Cardiac septum (tissue), 1 donor: ENCODE data around the gene MYBBP1A. TPM values are rescaled to one million over a fixed set of nuclear protein-coding genes. Genes with fewer than 3 reads are reported as not detected.

Source experiments
- DNase-seq: peaks from one replicate; pipeline ENCODE4 v3.0.0-alpha.2; 2020; ENCODE audit warnings: low spot score
- intact Hi-C: fragments of 100-400 bp; cut with DNase I; formaldehyde crosslinking; loops from one replicate; pipeline ENCODE4 v1.14.0; 2022
- total RNA-seq: library from RNA; stranded (reverse); fragmentation: NEBNext Ultra II Directional; extraction: Animal tissue kit (Norgen Biotek cat#: 25700); gene quantifications from one replicate; pipeline ENCODE4 v1.2.1, GENCODE V29; 2021
- donor health status: DM: no; HTN: no; CAD: no.

The MYBBP1A gene
- total RNA-seq, 1 donor from 2014 or later = 26.1 TPM

- intact Hi-C loops = no loop called here
Observed at GRCh38 chr17:4532860-4533522, 22.2 kb downstream of the MYBBP1A start.

DNA sequence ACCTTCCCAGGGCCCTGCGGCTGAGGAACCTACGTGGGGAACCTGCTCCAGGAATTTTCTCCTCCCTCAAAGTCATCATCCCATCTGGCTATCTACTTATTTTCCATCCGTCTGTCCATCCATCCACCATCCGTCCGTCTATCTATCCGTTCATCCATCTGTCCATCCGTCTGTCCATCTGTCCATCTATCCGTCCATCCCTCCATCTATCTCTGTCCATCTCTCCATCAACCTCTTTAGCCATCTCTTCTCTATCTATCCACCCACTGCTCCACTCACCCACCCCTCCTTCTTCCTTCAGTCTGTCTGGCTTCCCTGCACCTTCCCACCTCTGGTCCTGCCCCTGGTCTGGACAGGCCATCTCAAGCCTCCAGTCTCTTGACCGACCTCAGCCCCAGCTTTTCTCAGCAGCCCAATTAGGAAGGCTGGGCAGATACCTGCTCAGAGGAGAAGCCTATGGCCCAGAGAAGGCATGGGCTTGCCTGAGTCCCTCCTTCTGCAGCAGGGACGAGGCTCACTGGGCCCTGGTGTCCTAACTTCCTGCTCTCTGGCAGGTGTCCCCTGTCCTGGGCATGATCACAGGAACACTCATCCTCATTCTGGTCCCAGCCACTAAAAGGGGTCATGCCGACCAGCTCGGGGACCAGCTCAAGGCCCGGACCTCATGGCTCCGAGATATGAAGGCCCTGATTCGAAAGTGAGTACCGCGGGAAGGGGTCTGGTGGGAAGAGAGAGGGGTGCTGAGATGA is 23.0 kb downstream of the MYBBP1A start:
- intact Hi-C loops = no loop called here
- no peak for DNase-seq

More at GRCh38 chr17:4532860-4533522, 22.2 kb downstream of the MYBBP1A start:
- no peak for DNase-seq

DNA sequence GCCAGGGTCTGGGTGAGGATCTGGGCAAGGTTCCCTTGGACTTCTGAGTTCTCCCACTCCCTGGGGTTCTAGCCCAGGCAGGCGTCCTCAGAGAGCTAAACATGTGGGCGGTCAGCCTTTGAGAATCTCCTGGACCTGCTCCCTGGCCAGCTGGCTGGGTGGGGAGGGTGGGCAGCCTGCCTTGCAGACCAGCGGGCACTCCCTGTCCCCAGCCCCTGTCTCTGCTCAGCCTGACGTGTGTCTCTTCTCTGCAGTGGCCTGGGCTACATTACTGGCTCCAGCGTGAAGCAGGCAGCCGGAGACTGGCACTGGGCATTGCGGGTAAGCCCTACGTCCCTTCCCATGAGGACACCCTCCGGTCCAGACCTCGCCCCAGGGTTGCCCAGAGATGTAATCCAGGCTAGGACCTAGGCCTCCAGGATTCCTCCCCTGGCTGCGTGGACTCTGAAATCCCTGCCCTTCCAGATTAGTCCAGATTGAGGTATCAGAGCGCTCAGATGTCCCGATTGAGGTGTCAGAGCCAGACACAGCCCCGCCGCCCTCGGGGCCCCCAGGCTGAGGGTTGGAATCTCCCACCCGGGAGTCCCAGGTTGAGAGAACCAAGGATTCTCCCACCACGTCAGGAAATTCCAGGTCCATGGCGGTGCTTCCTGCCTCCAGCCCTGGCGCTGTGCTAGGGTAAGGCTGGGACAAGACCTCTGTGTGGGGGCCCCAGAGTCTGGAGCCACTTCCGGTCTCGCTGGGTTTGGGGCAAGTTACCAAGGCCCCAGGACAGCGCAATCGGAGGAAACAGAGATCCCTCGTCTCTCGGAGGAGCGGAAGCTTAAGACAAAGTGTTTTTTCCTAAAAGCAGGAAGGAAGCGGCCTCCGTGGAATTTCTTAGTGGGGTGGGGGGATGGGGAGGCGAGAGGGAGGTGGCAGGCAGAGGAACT is 24.1 kb downstream of the MYBBP1A start:
- intact Hi-C loops = no loop called here
- no peak for DNase-seq

DNA sequence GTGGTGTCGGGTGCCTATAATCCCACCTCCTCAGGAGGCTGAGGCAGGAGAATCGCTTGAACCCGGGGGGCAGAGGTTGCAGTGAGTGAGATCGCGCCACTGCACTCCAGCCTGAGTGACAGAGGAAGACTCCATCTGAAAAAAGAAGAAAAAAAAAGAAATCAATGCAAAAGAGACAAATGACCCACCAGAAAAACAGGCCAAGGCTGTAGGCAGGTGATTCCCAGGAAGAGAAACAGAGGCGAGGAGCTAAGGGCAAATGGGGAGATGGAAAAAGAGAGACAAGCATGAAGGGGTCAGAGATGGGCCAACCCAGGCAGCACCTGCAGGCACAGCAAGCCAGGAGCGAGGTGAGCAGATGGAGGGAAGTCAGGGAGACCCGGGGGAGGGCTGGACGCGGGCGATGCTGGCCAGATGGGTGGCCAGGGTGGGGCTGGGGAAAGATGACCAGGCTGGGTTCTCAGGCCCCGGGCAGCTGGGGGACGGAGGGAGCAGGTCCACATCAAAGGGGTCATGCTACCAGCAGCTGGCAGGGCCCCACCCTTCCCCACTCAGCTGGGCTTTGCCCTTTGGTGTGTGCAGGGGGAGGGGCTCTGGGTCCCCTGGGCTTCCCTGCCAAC is 25.5 kb downstream of the MYBBP1A start:
- no peak for DNase-seq
- intact Hi-C loops = no loop called here

DNA sequence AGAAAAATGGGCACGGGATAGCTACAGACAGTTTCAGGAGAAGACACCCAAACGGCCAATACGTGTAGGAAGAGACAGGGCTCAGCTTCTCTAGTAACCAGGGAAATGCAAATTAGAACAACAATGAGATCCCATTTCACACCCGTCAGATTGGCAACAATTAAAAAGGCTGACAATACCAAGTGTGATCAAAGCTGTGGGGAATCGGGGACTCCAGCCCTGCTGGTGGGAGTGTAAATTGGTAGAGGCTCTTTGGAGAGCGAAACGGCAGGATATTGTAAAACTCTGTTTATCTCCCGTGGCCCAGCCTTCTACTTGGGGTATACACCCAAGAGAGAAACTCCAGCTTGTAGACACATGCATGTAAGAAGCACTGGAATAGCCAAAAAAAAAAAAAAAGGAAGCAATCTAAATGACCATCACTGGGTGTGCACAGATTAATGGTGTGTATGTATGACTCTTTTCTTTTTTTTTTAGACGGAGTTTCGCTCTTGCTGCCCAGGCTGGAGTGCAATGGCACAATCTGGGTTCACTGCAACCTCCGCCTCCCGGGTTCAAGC is 27.5 kb downstream of the MYBBP1A start:
- DNase-seq = no peak
- intact Hi-C loops = no loop called here

- DNase-seq = no peak
- intact Hi-C loops = no loop called here
Observed at GRCh38 chr17:4527134-4527533, 28.1 kb downstream of the MYBBP1A start.

DNA sequence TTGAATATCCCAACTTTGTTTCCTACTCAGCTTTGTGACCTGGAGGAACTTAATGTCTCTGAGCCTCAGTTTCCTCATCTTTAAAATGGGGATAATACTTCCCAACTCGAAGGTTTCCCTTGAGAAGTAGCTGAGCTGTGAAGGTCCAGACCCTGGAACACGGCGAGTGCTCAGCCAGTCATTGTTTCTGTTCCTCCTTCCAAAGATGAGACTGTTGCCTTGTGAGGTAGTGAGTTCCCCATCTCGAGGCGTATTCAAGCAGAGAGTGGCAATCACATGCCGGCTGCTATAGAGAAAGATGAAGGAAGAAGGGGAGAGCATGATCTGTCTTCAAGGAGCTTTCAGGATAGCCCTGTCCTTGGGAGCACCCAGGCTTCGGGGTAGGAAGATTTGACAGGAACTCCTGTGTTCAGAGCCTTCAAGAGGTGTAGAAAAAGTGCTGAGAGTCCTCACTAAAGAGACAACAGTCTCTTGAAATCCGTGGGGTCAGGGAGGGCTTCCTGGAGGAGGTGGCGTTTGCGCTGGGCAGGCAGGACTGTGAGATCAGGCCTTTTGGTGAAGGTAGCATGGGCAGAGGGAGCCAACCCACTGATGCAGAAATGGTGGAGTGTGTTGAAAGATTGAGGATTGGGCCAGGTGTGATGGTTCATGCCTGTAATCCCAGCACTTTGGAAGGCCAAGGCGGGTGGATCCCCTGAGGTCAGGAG is 29.3 kb downstream of the MYBBP1A start:
- DNase-seq = no peak
- intact Hi-C loops = no loop called here

DNA sequence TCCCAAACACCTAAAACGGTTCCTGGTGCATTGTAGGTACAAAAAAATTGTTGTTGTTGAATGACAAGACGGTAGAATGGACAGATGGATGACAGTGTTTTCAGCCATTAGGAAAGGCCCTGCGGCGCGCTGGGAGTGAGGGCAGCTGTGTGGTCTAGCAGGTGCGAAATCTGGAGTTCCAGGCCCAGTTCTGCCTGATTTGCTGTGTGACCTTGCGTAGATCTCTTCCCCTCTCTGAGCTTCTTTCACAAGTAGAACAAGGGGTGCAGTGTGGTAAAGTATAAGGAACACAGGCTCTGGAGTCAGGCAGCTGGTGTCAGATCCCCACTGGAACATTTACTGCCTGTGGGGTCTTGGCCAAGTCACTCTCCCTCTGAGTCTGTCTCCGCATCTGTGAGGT is 31.2 kb downstream of the MYBBP1A start:
- no peak for DNase-seq
- intact Hi-C loops = no loop called here

- no peak for DNase-seq
Observed at GRCh38 chr17:4522661-4523060, 32.5 kb downstream of the MYBBP1A start.

DNA sequence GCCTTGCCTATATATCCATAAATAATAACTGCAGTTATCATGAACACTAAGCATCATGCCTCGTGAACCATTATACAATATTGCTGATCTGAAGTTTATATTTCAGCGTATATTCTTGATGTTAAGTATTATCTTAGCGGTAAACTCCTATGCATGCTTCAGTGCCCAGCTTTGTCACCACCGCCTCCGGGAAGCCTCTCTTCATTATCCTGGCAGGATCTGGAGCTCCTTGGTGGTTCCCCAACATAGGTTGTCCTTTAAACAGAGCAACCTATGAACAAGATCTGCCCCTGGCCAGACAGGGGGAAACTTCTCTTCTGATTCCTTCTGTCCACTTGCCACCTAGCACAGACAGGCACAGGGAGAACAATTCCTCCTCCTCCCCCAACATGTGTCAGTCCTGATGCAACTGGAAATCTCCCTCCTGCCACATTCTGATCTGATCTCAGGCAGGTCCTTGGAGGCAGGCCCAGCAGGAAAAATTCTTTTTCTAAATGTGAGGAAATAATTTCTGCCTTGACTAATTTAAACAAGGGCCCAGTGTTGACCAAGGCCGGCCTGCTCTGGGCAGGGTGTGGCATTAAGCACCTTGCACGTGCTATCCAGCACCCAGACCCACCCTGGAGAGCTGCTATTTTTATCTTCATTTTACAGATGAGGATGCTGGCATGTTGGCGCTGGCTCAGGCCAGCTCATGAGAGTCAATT is 34.1 kb downstream of the MYBBP1A start:
- DNase-seq = no peak
- intact Hi-C loops = no loop called here

More at GRCh38 chr17:4522661-4523060, 32.5 kb downstream of the MYBBP1A start:
- intact Hi-C loops = no loop called here

- no peak for DNase-seq
- intact Hi-C loops = no loop called here
Observed at GRCh38 chr17:4520060-4520893, 34.9 kb downstream of the MYBBP1A start.

GRCh38 chr17:4519361-4519788 is 35.8 kb downstream of the MYBBP1A start:
- DNase-seq = no peak
- intact Hi-C loops = no loop called here

DNA sequence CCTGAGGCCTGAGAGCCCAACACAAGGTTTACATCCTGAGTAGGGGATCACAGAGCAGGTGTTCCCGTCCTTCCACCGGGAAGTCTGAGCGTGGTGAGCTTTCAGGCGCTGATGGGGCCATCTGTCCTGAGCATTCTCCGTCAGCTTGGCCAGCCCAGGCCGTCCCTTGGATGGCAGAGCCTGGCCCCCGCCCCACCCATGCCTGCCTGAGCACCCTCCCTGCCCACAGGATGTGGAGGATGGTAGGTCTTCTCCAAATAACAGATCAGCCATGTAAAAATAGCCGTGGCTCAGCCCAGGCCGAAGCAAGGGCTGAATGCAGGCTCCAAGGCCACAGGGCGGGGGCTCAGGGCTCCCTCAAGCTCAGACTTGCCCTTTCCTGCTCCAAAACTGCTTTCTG is 36.3 kb downstream of the MYBBP1A start:
- no peak for DNase-seq

DNA sequence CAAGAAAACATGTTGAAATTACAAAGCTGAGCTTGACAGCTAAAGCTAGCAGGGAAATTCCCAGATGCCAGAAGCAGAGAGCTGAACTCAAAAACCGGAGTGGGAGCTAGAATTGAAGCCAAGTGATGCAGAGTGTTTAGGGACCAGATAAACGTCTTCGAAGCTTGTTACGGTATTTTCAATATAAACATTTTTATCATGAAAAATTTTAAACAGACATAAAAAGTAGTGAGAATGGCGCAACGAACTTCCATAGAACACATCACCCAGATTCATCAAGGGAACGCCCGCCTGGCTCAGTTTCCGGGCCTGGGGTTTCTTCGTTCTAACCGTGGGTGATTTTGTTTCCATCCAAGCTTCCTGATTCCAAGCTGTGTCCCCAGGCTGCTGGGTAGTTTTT is 38.4 kb downstream of the MYBBP1A start:
- intact Hi-C loops = no loop called here
- no peak for DNase-seq

More for the DNA sequence above, 36.3 kb downstream of the MYBBP1A start:
- intact Hi-C loops = no loop called here

GRCh38 chr17:4515501-4515900 is 39.7 kb downstream of the MYBBP1A start:
- no peak for DNase-seq
- intact Hi-C loops = no loop called here

DNA sequence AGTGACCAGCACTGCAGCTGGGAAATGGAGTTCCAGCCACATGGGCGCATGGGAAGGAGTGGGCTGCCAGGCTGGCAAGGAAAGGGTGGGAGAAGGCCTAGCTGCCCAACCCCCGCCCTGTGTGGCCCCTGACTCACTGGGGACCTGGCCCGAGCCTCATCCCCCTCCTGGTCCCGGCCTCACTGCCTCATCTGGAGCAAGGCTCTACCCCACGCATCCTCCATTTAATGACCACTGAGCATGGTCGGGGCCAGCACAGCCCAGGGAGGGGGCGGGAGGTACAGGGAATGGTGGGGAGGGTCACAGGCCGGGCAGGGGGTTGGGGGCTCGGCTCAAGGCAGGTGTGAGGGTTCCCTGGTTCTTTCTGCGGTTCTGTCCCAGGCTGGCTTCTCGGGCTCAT is 40.4 kb downstream of the MYBBP1A start:
- DNase-seq = no peak

GRCh38 chr17:4514206-4514605 is 41.0 kb downstream of the MYBBP1A start:
- intact Hi-C loops = no loop called here
- no peak for DNase-seq

More for the DNA sequence above, 40.4 kb downstream of the MYBBP1A start:
- intact Hi-C loops = no loop called here
